HCT116 (cell line): ENCODE measurements around the gene BCL11A. TPM values are rescaled to one million over a fixed set of nuclear protein-coding genes. Genes with fewer than 3 reads are reported as not detected.
A peak's percentile ranks its signal among the peaks of the same experiment; 100 is the strongest.

ENCODE experiments used
- ATAC-seq: fragments of 200-7000 bp; cut with Tn5 transposase; 2 replicates; pipeline ENCODE4 v1.9.1; 2020; ENCODE audit warnings: mild to moderate bottlenecking, moderate library complexity
- BruUV-seq: library from RNA; stranded (reverse); fragments of 400-500 nt; replicated peaks from 2 replicates; lab custom pipeline; 2021; lab: Mats Ljungman, UMichigan
- CTCF ChIA-PET: fragments of 300-600 bp; sonication (Branson Sonifier 250); formaldehyde crosslinking; loops from one replicate; lab custom pipeline; 2021; ENCODE audit warnings: antibody characterized with exemption; lab: Charles Lee
- POLR2A ChIA-PET: fragments of 300-600, 350-600 bp; sonication (Branson Sonifier 250); formaldehyde crosslinking; loops from one replicate; lab custom pipeline; 2021; ENCODE audit warnings: antibody characterized with exemption; lab: Charles Lee
- RAD21 ChIA-PET, 2 experiments: fragments of 300-600 bp; sonication (Branson Sonifier 250); formaldehyde crosslinking; loops; one replicate each; lab custom pipeline; 2023; ENCODE audit warnings: low total read pairs in 2 of 2; ENCODE audit not compliant: uncharacterized antibody in 2 of 2, unreplicated experiment in 2 of 2, low non-redundant PET in 1 of 2; lab: Charles Lee
- DNase-seq: peaks from one replicate; pipeline ENCODE4 v3.0.0-alpha.2; 2010; ENCODE audit warnings: low read depth, low spot score
- H2AFZ ChIP-seq: fragments of 200-600 bp; shearing (Covaris generic), sonication (generic); 2 replicates; pipeline ENCODE4 v1.6.1; 2017; ENCODE audit warnings: low read depth, mixed run types, mixed read lengths, antibody characterized with exemption, low read length; ENCODE audit not compliant: poor library complexity, severe bottlenecking
- H3K27ac ChIP-seq: 2 replicates; pipeline ENCODE4 v1.5.1; 2012; ENCODE audit warnings: low read depth, low read length
- H3K27me3 ChIP-seq: fragments of 200-600 bp; sonication (generic); 2 replicates; pipeline ENCODE4 v1.6.1; 2016; ENCODE audit warnings: mixed run types, low read length, mixed read lengths; ENCODE audit not compliant: insufficient read depth
- H3K36me3 ChIP-seq, 2 experiments: fragments of 200-500 bp in 1 of 2; fragments of 200-600 bp in 1 of 2; sonication (Bioruptor generic) in 1 of 2; sonication (generic) in 1 of 2; 2 replicates each; pipeline versions ENCODE4 v1.5.1 to v1.6.1; 2014 to 2016; ENCODE audit warnings: low read length in 2 of 2, inconsistent platforms in 1 of 2, mixed read lengths in 1 of 2, mixed run types in 1 of 2; ENCODE audit not compliant: insufficient read depth in 2 of 2, control insufficient read depth in 1 of 2
- H3K4me1 ChIP-seq, 2 experiments: fragments of 200-600 bp in 1 of 2; sonication (generic) in 1 of 2; 2 replicates each; pipeline versions ENCODE4 v1.5.1 to v1.6.1; 2012 to 2017; ENCODE audit warnings: low read length in 2 of 2, inconsistent platforms in 1 of 2, mild to moderate bottlenecking in 1 of 2, mixed read lengths in 1 of 2, mixed run types in 1 of 2, moderate library complexity in 1 of 2; ENCODE audit not compliant: insufficient read depth in 2 of 2, control insufficient read depth in 1 of 2
- H3K4me2 ChIP-seq: fragments of 200-600 bp; sonication (generic); 2 replicates; pipeline ENCODE4 v1.6.1; 2017; ENCODE audit warnings: mixed run types, low read length, mixed read lengths
- H3K4me3 ChIP-seq, 2 experiments: fragments of 200-600 bp in 1 of 2; sonication (generic) in 1 of 2; replicated peaks in 1 of 2; 2 replicates each; pipeline ENCODE4 v1.5.1; 2011 to 2016; ENCODE audit warnings: low read length in 2 of 2, control low read depth in 1 of 2, low read depth in 1 of 2, mild to moderate bottlenecking in 1 of 2, mixed read lengths in 1 of 2, mixed run types in 1 of 2
- H3K79me2 ChIP-seq: fragments of 200-600 bp; sonication (generic); 2 replicates; pipeline ENCODE4 v1.6.1; 2017; ENCODE audit warnings: mild to moderate bottlenecking, mixed run types, low read length, moderate library complexity, mixed read lengths; ENCODE audit not compliant: insufficient read depth
- H3K9ac ChIP-seq: fragments of 200-600 bp; sonication (generic); 2 replicates; pipeline ENCODE4 v1.6.1; 2016; ENCODE audit warnings: low read length, mixed read lengths
- H3K9me2 ChIP-seq: fragments of 200-600 bp; sonication (generic), shearing (Covaris generic); 2 replicates; pipeline ENCODE4 v1.6.1; 2017; ENCODE audit warnings: mixed run types, mild to moderate bottlenecking, moderate library complexity; ENCODE audit not compliant: insufficient read depth
- H3K9me3 ChIP-seq, 2 experiments: fragments of 200-500 bp in 1 of 2; fragments of 200-600 bp in 1 of 2; sonication (Bioruptor generic) in 1 of 2; sonication (generic) in 1 of 2; 2 replicates each; pipeline ENCODE4 v1.6.1; 2014 to 2017; ENCODE audit warnings: low read length in 2 of 2, mixed read lengths in 2 of 2, inconsistent platforms in 1 of 2, low read depth in 1 of 2, mild to moderate bottlenecking in 1 of 2, mixed run types in 1 of 2, moderate library complexity in 1 of 2; ENCODE audit not compliant: control insufficient read depth in 1 of 2, insufficient read depth in 1 of 2
- H4K20me1 ChIP-seq: fragments of 200-600 bp; sonication (generic), shearing (Covaris generic); 2 replicates; pipeline ENCODE4 v1.6.1; 2017; ENCODE audit warnings: mixed run types, mild to moderate bottlenecking, moderate library complexity; ENCODE audit not compliant: insufficient read depth
- ATF3 ChIP-seq: IDR thresholded peaks from 2 replicates; pipeline ENCODE4 v1.6.1; 2012
- CEBPB ChIP-seq: IDR thresholded peaks from 2 replicates; pipeline ENCODE4 v1.6.1; 2012; ENCODE audit warnings: low read depth
- EGR1 ChIP-seq: IDR thresholded peaks from 2 replicates; pipeline ENCODE4 v1.6.1; 2012; ENCODE audit warnings: low read depth
- ELF1 ChIP-seq: IDR thresholded peaks from 2 replicates; pipeline ENCODE4 v1.6.1; 2012; ENCODE audit warnings: low read depth, borderline replicate concordance
- EZH2 ChIP-seq: fragments of 200-600 bp; sonication (generic); IDR thresholded peaks from 2 replicates; pipeline ENCODE4 v1.6.1; 2017; ENCODE audit warnings: antibody characterized with exemption, mixed run types
- FOSL1 ChIP-seq: IDR thresholded peaks from 2 replicates; pipeline ENCODE4 v1.6.1; 2012; ENCODE audit warnings: low read depth
- POLR2A ChIP-seq: IDR thresholded peaks from 2 replicates; pipeline ENCODE4 v1.7.0; 2011; ENCODE audit warnings: borderline replicate concordance; ENCODE audit not compliant: insufficient read depth, insufficient read length; ENCODE audit errors: extremely low read depth
- RAD21 ChIP-seq: IDR thresholded peaks from 2 replicates; pipeline ENCODE4 v1.6.1; 2012; ENCODE audit warnings: low read depth, mild to moderate bottlenecking
- SIN3A ChIP-seq: IDR thresholded peaks from 2 replicates; pipeline ENCODE4 v1.6.1; 2012; ENCODE audit warnings: low read depth
- SRF ChIP-seq: IDR thresholded peaks from 2 replicates; pipeline ENCODE4 v1.6.1; 2012; ENCODE audit warnings: low read depth
- TCF7L2 ChIP-seq: IDR thresholded peaks from 2 replicates; pipeline ENCODE4 v1.7.0; 2011; ENCODE audit warnings: borderline replicate concordance, inconsistent platforms; ENCODE audit not compliant: insufficient read depth, insufficient read length; ENCODE audit errors: extremely low read depth
- ZBTB33 ChIP-seq: IDR thresholded peaks from 2 replicates; pipeline ENCODE4 v1.6.1; 2011; ENCODE audit warnings: mild to moderate bottlenecking, low read length, moderate library complexity; ENCODE audit not compliant: insufficient replicate concordance; ENCODE audit errors: extremely low read depth
- ZNF274 ChIP-seq: fragments of 200-500 bp; sonication (Bioruptor generic); IDR thresholded peaks from 2 replicates; pipeline ENCODE4 v1.6.1; 2014; ENCODE audit warnings: mild to moderate bottlenecking, low read depth, low read length, inconsistent platforms
- intact Hi-C: fragments of 100-400 bp; cut with micrococcal nuclease; formaldehyde crosslinking; loops from 2 replicates; pipeline ENCODE4 v1.10.0; 2022
- total RNA-seq: library from RNA; stranded (reverse); gene quantifications from one replicate; pipeline ENCODE4 v1.2.1, GENCODE V29; 2021; ENCODE audit not compliant: unreplicated experiment

BCL11A gene
- total RNA-seq, 1 experiment from 2014 or later: 0.71 TPM

GRCh38 chr2:60549238-60549927 lies 4.1 kb downstream of the BCL11A start:
- TF ChIP-seq POLR2A: no peak
- no peak for TF ChIP-seq SRF
- no peak for TF ChIP-seq EZH2
- no peak for TF ChIP-seq ZBTB33
- TF ChIP-seq SIN3A: no peak
- no peak for TF ChIP-seq CEBPB
- TF ChIP-seq ZNF274: no peak
- no peak for TF ChIP-seq EGR1
- no peak for TF ChIP-seq ATF3
- no peak for TF ChIP-seq FOSL1
- no peak for TF ChIP-seq ELF1
- TF ChIP-seq TCF7L2: no peak
- TF ChIP-seq RAD21: no peak
- ChIA-PET RAD21 (interaction anchor here (0.5 to 1.0 kb wide), 5 partner anchors 8 to 1786 kb away, joined by 3 to 4 read pairs (median 3); no protein-coding TSS in a partner anchor), CTCF (interaction anchor here (0.6 to 1.7 kb wide), 12 partner anchors 8 to 1786 kb away, joined by 3 to 23 read pairs (median 4); no protein-coding TSS in a partner anchor), POLR2A (interaction anchor here (1.2 kb wide), 1 partner anchor 212 kb away, joined by 3 read pairs; no protein-coding TSS in a partner anchor)
- intact Hi-C loops: no loop called here
- Histone ChIP-seq H2AFZ (peak overlapping the region; percentile 74), H4K20me1 (no peaks in the 10 kb centered on the region), H3K9me3 (no peaks in the 10 kb centered on the region), H3K9me2 (no peaks in the 10 kb centered on the region), H3K36me3 (no peaks in the 10 kb centered on the region), H3K9ac (no peak overlapping the region), H3K27me3 (peaks cover 56% of the 10 kb centered on the region), H3K4me3 (peak overlapping the region; percentile 48 to 64), H3K27ac (no peak overlapping the region), H3K79me2 (no peaks in the 10 kb centered on the region), H3K4me2 (peak overlapping the region; percentile 96), H3K4me1 (peaks cover 0 to 22% of the 10 kb centered on the region in 2 experiments; a peak in 2 of 4 replicates)
- BruUV-seq: no TSS peak
- ATAC-seq (no peak), DNase-seq (no peak)
